OCI-LY7 (cell line): ENCODE results near the gene EEF1B2. TPM values are rescaled to one million over a fixed set of nuclear protein-coding genes. Genes with fewer than 3 reads are reported as not detected.

ENCODE experiments used
- BruUV-seq: library from RNA; stranded (reverse); fragments of 400-500 nt; replicated peaks from 2 replicates; lab custom pipeline; 2021; lab: Mats Ljungman, UMichigan
- CTCF ChIA-PET: fragments of 300-600 bp; sonication (Branson Sonifier 250); formaldehyde crosslinking; loops from one replicate; lab custom pipeline; 2022; ENCODE audit warnings: antibody characterized with exemption; ENCODE audit not compliant: unreplicated experiment; lab: Charles Lee
- POLR2A ChIA-PET: fragments of 300-600 bp; sonication (Branson Sonifier 250); formaldehyde crosslinking; loops from one replicate; lab custom pipeline; 2022; ENCODE audit warnings: antibody characterized with exemption; lab: Charles Lee
- DNase-seq: peaks from one replicate; pipeline ENCODE4 v3.0.0-alpha.2; 2015; ENCODE audit warnings: low spot score
- H2AFZ ChIP-seq: fragments of 200-600 bp; sonication (generic), shearing (Covaris generic); 2 replicates; pipeline ENCODE4 v1.6.1; 2014; ENCODE audit warnings: mild to moderate bottlenecking, antibody characterized with exemption, low read length, moderate library complexity
- H3K27ac ChIP-seq: fragments of 200-600 bp; sonication (generic); 2 replicates; pipeline ENCODE4 v1.5.1; 2014; ENCODE audit warnings: mixed run types, low read depth, mild to moderate bottlenecking, moderate library complexity, low read length, inconsistent platforms; ENCODE audit not compliant: poor library complexity, severe bottlenecking
- H3K36me3 ChIP-seq: fragments of 200-600 bp; sonication (generic); 2 replicates; pipeline ENCODE4 v1.6.1; 2014; ENCODE audit warnings: mild to moderate bottlenecking, antibody characterized with exemption, low read length, moderate library complexity, mixed read lengths; ENCODE audit not compliant: insufficient read depth
- H3K4me1 ChIP-seq: fragments of 200-600 bp; sonication (generic); 2 replicates; pipeline ENCODE4 v1.5.1; 2014; ENCODE audit warnings: mild to moderate bottlenecking, low read length; ENCODE audit not compliant: insufficient read depth, poor library complexity, severe bottlenecking
- H3K4me2 ChIP-seq: fragments of 200-600 bp; sonication (generic); 2 replicates; pipeline ENCODE4 v1.6.1; 2014; ENCODE audit warnings: mild to moderate bottlenecking, low read length
- H3K4me3 ChIP-seq: fragments of 200-600 bp; sonication (generic); 2 replicates; pipeline ENCODE4 v1.5.1; 2014; ENCODE audit warnings: mild to moderate bottlenecking, low read depth, low read length; ENCODE audit not compliant: poor library complexity, severe bottlenecking
- H3K79me2 ChIP-seq: fragments of 200-600 bp; sonication (generic); 2 replicates; pipeline ENCODE4 v1.6.1; 2016; ENCODE audit warnings: low read depth, mild to moderate bottlenecking, low read length, moderate library complexity, mixed read lengths; ENCODE audit not compliant: insufficient read depth
- H3K9me2 ChIP-seq: fragments of 200-600 bp; sonication (generic); 2 replicates; pipeline ENCODE4 v1.6.1; 2016; ENCODE audit warnings: mild to moderate bottlenecking, low read length, mixed read lengths; ENCODE audit not compliant: insufficient read depth
- H3K9me3 ChIP-seq: fragments of 200-600 bp; sonication (generic); 2 replicates; pipeline ENCODE4 v1.6.1; 2014; ENCODE audit warnings: mild to moderate bottlenecking, mixed run types, low read length, mixed read lengths
- H4K20me1 ChIP-seq: fragments of 200-600 bp; sonication (generic); 2 replicates; pipeline ENCODE4 v1.6.1; 2014; ENCODE audit warnings: mild to moderate bottlenecking, antibody characterized with exemption, low read length, moderate library complexity, mixed read lengths; ENCODE audit not compliant: insufficient read depth
- EZH2phosphoT487 ChIP-seq: fragments of 200-600 bp; sonication (generic); IDR thresholded peaks from 2 replicates; pipeline ENCODE4 v1.6.1; 2018; ENCODE audit warnings: low read depth, borderline replicate concordance, mild to moderate bottlenecking, mixed run types, antibody characterized with exemption, low read length, moderate library complexity, mixed read lengths
- intact Hi-C: fragments of 100-400 bp; cut with micrococcal nuclease; formaldehyde crosslinking; loops from one replicate; pipeline ENCODE4 v1.10.0; 2022; ENCODE audit not compliant: unreplicated experiment
- total RNA-seq, 2 experiments: library from RNA; depleted of rRNA in 1 of 2; stranded (reverse); fragments of >200 nt in 1 of 2; shearing (Covaris generic) in 1 of 2; gene quantifications; 2 replicates each; pipeline ENCODE4 v1.2.3, GENCODE V29; 2014 to 2022
- TF ChIP-seq, protein P1 (sequence below): fragments of 200-600 bp; sonication (generic); conservative IDR thresholded peaks from 2 replicates; pipeline ENCODE4 v1.5.1; 2014; ENCODE audit warnings: mild to moderate bottlenecking, antibody characterized with exemption, low read length, moderate library complexity, mixed read lengths

The EEF1B2 gene
- total RNA-seq, 2 experiments from 2014 or later: 1,084 to 1,168 TPM

DNA sequence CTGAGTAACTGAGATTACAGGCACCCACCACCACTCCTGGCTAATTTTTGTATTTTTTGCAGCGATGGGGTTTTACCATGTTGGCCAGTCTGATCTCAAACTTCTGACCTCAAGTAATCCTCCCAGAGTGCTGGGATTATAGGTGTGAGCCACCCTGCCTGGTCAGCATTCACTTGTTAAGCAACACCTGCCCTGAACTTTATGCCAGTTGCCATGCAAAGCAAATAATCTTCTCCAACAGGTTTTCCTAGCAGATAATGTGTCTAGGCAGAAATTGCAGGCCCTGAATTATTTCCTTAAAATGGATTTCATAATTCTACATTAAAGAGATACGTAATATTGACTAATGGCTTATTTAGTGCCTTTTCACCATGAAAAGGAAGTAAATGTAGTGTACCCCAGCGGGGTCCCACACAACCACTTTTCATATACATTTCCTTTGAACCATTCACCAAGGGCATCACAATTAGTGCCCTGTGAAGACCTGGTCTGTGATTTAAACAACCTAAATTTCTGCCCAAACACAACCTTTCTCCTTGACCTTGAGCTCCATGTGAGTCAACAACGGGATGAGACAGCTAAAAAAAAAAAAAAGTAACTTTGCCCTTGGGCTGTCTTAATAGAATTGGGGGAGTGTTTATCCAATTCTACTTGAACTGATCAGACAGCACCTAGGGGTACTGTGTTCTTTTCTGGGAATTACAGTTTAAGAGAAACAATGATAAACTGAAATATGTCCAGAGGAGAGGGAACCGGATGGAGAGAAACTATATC, 41.6 kb downstream of the EEF1B2 start:
- POLR2A ChIA-PET: interaction anchor here (0.6 to 1.4 kb wide), 3 partner anchors 12 to 47 kb away, joined by 3 to 4 read pairs (median 3); a partner anchor contains a TSS

DNA sequence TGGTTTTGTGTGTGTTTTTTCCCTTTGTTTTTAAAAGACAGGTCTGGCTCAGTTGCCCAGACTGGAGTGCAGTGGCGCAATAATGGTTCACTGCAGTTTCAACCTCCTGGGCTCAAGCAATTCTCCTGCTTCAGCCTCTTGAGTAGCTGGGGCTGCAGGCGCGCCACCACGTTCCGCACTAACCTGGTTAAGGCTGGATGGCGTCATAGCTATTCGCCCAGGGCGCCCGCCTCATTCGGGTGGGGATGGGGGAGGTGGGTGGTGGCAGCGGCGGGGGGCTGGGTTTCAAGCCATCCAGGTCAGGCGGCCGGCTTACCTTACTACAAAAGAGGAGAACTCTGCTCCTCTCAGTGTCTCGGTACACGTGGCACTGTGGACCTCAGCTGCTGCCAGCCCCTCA, 42.8 kb downstream of the EEF1B2 start:
- DNase-seq: no peak
- CTCF ChIA-PET: no interaction called here
- no peaks in the 10 kb centered on the region for H3K9me3 ChIP-seq
- no peaks in the 10 kb centered on the region for H3K9me2 ChIP-seq
- H3K4me2 ChIP-seq: no peak overlapping the region
- no peaks in the 10 kb centered on the region for H3K79me2 ChIP-seq
- TF ChIP-seq, protein P1, sequence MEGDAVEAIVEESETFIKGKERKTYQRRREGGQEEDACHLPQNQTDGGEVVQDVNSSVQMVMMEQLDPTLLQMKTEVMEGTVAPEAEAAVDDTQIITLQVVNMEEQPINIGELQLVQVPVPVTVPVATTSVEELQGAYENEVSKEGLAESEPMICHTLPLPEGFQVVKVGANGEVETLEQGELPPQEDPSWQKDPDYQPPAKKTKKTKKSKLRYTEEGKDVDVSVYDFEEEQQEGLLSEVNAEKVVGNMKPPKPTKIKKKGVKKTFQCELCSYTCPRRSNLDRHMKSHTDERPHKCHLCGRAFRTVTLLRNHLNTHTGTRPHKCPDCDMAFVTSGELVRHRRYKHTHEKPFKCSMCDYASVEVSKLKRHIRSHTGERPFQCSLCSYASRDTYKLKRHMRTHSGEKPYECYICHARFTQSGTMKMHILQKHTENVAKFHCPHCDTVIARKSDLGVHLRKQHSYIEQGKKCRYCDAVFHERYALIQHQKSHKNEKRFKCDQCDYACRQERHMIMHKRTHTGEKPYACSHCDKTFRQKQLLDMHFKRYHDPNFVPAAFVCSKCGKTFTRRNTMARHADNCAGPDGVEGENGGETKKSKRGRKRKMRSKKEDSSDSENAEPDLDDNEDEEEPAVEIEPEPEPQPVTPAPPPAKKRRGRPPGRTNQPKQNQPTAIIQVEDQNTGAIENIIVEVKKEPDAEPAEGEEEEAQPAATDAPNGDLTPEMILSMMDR: no peak
- H3K4me1 ChIP-seq: no peaks in the 10 kb centered on the region
- no TSS peak for BruUV-seq
- POLR2A ChIA-PET: interaction anchor here (1.4 kb wide), 1 partner anchor 18 kb away, joined by 3 read pairs; no protein-coding TSS in a partner anchor
- no peak overlapping the region for H3K27ac ChIP-seq
- intact Hi-C loops: no loop called here
- no peak overlapping the region for H3K4me3 ChIP-seq
- H4K20me1 ChIP-seq: no peaks in the 10 kb centered on the region
- H2AFZ ChIP-seq: no peak overlapping the region
- no peaks in the 10 kb centered on the region for H3K36me3 ChIP-seq

More for the DNA sequence above, 41.6 kb downstream of the EEF1B2 start:
- DNase-seq: no peak
- H3K79me2 ChIP-seq: no peaks in the 10 kb centered on the region
- intact Hi-C loops: no loop called here
- no peak overlapping the region for H3K4me2 ChIP-seq
- H3K27ac ChIP-seq: no peak overlapping the region
- TF ChIP-seq, protein P1: no peak
- no peak for TF ChIP-seq EZH2phosphoT487
- CTCF ChIA-PET: no interaction called here
- no TSS peak for BruUV-seq
- no peaks in the 10 kb centered on the region for H3K4me1 ChIP-seq
- H3K9me3 ChIP-seq: no peaks in the 10 kb centered on the region
- H3K9me2 ChIP-seq: no peaks in the 10 kb centered on the region
- H4K20me1 ChIP-seq: no peaks in the 10 kb centered on the region
- H3K36me3 ChIP-seq: no peaks in the 10 kb centered on the region
- no peak overlapping the region for H3K4me3 ChIP-seq
- no peak overlapping the region for H2AFZ ChIP-seq

DNA sequence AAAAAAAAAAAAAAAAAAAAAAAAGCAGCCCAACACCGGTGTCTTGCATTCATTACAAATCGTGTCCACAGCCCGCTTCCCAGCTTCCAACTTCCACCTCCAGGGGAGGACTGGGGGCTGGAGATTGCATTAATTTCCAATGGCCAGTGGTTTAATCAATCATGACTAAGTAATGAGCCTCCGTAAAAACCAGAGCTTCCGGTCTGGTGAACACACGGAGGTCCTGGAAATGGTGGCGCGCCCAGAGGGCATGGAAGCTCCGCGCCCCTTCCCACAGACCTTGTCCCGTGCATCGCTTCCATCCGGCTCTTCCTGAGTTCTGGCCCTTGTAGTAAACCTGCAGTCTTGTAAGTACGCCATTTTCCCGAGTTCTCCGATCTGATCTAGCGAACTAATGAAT, 43.6 kb downstream of the EEF1B2 start:
- ChIA-PET POLR2A (interaction anchor here (1.0 to 1.4 kb wide), 2 partner anchors 18 to 22 kb away, joined by 3 to 6 read pairs; no protein-coding TSS in a partner anchor), CTCF (no interaction called here)
- Histone ChIP-seq H3K36me3 (no peaks in the 10 kb centered on the region), H2AFZ (no peak overlapping the region), H3K4me2 (no peak overlapping the region), H3K4me3 (no peak overlapping the region), H4K20me1 (no peaks in the 10 kb centered on the region), H3K4me1 (no peaks in the 10 kb centered on the region), H3K79me2 (no peaks in the 10 kb centered on the region), H3K9me3 (no peaks in the 10 kb centered on the region), H3K27ac (no peak overlapping the region), H3K9me2 (no peaks in the 10 kb centered on the region)
- no peak for DNase-seq
- BruUV-seq: no TSS peak
- intact Hi-C loops: no loop called here
- no peak for TF ChIP-seq EZH2phosphoT487
- TF ChIP-seq, protein P1: no peak
